Ishikawa (cell line): Measurements from ENCODE around the gene C1orf210.
A peak's percentile ranks its signal among the peaks of the same experiment; 100 is the strongest.

Experiments used
- CEBPB ChIP-seq: IDR thresholded peaks from 2 replicates; pipeline ENCODE4 v1.6.1; 2012
- CREB1 ChIP-seq: IDR thresholded peaks from 2 replicates; pipeline ENCODE4 v1.6.1; 2012; ENCODE audit warnings: low read depth
- EGR1 ChIP-seq: IDR thresholded peaks from 2 replicates; pipeline ENCODE4 v1.6.1; 2012
- EP300 ChIP-seq: IDR thresholded peaks from 2 replicates; pipeline ENCODE4 v1.6.1; 2012; ENCODE audit warnings: borderline replicate concordance
- FOXM1 ChIP-seq: IDR thresholded peaks from 2 replicates; pipeline ENCODE4 v1.6.1; 2012; ENCODE audit warnings: low read depth, borderline replicate concordance
- MAX ChIP-seq: IDR thresholded peaks from 2 replicates; pipeline ENCODE4 v1.6.1; 2012
- NFIC ChIP-seq: IDR thresholded peaks from 2 replicates; pipeline ENCODE4 v1.6.1; 2012
- RAD21 ChIP-seq: IDR thresholded peaks from 2 replicates; pipeline ENCODE4 v1.6.1; 2012; ENCODE audit warnings: low read depth
- TAF1 ChIP-seq: IDR thresholded peaks from 2 replicates; pipeline ENCODE4 v1.6.1; 2012; ENCODE audit warnings: low read depth, mild to moderate bottlenecking
- TCF12 ChIP-seq: IDR thresholded peaks from 2 replicates; pipeline ENCODE4 v1.6.1; 2012; ENCODE audit warnings: low read depth
- TEAD4 ChIP-seq: IDR thresholded peaks from 2 replicates; pipeline ENCODE4 v1.6.1; 2012
- USF1 ChIP-seq: IDR thresholded peaks from 2 replicates; pipeline ENCODE4 v1.6.1; 2012
- YY1 ChIP-seq: IDR thresholded peaks from 2 replicates; pipeline ENCODE4 v1.6.1; 2012; ENCODE audit warnings: low read depth
- ZBTB7A ChIP-seq: IDR thresholded peaks from 2 replicates; pipeline ENCODE4 v1.6.1; 2012; ENCODE audit warnings: low read depth
- TF ChIP-seq, protein P1 (sequence below): IDR thresholded peaks from 2 replicates; pipeline ENCODE4 v1.6.1; 2012; ENCODE audit warnings: low read depth, mild to moderate bottlenecking

C1orf210 gene

DNA sequence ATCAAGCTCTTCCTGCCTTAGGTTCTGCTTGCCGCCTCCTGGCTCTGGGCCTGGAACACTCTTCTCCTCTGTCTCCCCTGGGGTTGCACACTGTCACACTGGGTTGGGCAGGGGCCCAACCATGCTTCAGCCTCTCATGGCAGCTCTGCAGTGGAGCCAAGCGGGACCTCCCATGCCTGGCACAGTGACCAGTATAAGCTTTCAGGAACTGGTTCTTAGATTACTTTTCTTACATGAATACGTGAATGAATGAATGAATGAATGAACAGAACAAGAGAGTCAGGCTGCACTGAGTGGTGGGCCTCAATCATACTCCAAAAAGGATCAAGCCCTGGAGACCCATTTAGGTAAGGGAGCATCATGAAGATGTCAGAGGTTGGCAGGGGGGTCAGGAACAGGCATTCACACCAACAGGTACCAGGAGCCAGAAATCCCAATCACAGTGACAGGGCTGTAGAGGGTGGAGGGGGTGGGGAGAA, 46.4 kb downstream of the C1orf210 start:
- no peak for TF ChIP-seq MAX
- TF ChIP-seq NFIC = no peak
- TF ChIP-seq, protein P1, sequence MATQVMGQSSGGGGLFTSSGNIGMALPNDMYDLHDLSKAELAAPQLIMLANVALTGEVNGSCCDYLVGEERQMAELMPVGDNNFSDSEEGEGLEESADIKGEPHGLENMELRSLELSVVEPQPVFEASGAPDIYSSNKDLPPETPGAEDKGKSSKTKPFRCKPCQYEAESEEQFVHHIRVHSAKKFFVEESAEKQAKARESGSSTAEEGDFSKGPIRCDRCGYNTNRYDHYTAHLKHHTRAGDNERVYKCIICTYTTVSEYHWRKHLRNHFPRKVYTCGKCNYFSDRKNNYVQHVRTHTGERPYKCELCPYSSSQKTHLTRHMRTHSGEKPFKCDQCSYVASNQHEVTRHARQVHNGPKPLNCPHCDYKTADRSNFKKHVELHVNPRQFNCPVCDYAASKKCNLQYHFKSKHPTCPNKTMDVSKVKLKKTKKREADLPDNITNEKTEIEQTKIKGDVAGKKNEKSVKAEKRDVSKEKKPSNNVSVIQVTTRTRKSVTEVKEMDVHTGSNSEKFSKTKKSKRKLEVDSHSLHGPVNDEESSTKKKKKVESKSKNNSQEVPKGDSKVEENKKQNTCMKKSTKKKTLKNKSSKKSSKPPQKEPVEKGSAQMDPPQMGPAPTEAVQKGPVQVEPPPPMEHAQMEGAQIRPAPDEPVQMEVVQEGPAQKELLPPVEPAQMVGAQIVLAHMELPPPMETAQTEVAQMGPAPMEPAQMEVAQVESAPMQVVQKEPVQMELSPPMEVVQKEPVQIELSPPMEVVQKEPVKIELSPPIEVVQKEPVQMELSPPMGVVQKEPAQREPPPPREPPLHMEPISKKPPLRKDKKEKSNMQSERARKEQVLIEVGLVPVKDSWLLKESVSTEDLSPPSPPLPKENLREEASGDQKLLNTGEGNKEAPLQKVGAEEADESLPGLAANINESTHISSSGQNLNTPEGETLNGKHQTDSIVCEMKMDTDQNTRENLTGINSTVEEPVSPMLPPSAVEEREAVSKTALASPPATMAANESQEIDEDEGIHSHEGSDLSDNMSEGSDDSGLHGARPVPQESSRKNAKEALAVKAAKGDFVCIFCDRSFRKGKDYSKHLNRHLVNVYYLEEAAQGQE = no peak

DNA sequence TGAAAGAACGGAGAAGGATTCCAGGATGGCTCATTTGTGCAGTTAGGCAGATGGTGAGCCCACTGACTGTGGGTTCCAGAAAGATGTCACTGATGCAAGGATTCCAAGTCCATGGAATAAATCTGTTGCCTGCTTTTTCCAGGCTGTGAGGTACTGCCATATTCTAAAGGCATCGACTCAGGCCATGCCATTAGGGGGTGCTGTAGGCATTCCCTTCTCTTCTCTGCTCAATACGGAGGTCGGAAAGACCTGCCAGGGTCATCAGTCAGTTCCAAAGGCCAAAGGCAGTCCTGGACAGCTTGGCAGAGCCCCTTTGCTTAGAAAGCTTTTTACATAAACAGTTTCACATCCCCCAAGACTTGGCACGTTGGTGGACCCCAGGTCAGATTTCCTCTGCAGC, 47.3 kb downstream of the C1orf210 start:
- TF ChIP-seq ZBTB7A (no peak), RAD21 (peak; percentile 96)

GRCh38 chr1:43237121-43237520, 48.3 kb downstream of the C1orf210 start:
- TF ChIP-seq RAD21 = no peak
- no peak for TF ChIP-seq USF1
- no peak for TF ChIP-seq ZBTB7A
- TF ChIP-seq TAF1 = no peak
- TF ChIP-seq CREB1 = no peak
- no peak for TF ChIP-seq MAX
- no peak for TF ChIP-seq CEBPB
- no peak for TF ChIP-seq NFIC
- TF ChIP-seq YY1 = no peak
- no peak for TF ChIP-seq FOXM1
- TF ChIP-seq, protein P1 = no peak
- no peak for TF ChIP-seq EP300
- no peak for TF ChIP-seq TCF12
- TF ChIP-seq TEAD4 = no peak
- no peak for TF ChIP-seq EGR1

DNA sequence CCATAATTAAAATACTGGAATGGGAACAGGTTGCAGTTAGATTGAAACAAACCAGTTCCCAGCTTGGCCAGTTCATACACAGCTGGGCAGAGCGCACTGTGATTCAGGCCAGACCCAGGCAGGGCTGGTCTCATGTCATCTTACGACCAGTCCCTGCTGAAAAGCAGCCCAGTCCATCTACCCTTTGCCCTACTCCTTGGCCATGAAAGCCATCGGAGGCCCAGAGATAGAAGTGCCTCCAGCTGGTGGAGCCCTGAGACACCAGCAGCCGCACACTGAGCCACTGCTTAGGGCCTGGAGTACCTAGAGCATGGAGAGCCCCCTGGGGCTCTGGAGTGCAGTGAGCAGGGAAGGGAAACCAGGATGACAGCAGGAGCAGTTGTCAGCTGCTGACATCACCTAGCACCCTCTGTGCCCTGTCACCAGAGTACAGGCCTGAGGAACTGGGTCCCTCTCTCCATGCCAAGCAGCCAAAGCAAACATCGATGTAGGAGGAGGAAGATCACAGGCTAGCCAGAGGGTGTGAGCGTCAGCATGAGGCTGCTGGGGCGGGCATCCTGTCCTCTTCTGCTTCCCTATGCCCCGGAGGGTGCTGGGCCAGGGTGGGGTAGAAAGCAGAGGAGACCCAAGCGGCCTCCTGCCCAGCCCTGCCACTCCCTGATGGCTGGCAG, 49.8 kb downstream of the C1orf210 start:
- TF ChIP-seq USF1 = no peak
- TF ChIP-seq MAX = no peak
- TF ChIP-seq TAF1 = no peak
- no peak for TF ChIP-seq ZBTB7A
- no peak for TF ChIP-seq CEBPB
- no peak for TF ChIP-seq EGR1
- no peak for TF ChIP-seq NFIC
- no peak for TF ChIP-seq EP300
- TF ChIP-seq TCF12 = no peak
- no peak for TF ChIP-seq RAD21
- TF ChIP-seq, protein P1 = no peak
- TF ChIP-seq TEAD4 = no peak
- TF ChIP-seq FOXM1 = no peak
- TF ChIP-seq YY1 = no peak
- TF ChIP-seq CREB1 = no peak

DNA sequence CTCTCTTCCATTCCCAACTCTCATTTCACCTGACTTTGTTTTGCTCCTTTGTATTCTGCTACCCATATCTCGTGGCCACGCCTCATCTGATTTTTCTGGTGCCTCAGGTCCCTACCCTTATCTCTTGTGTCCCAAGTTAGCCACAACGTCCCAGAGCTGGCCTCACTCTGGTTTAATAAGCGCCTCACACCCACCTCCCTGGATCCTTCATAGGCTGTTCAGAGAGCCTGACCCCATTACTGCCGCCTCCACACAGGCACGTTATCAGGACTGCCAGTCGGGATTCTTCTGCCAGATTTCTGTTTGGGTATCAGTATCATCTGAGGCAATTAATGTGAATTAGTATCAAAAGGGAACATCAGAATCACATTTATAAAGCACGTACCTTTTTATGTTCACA, 50.3 kb downstream of the C1orf210 start:
- TF ChIP-seq RAD21 (no peak), CEBPB (no peak), USF1 (no peak), EGR1 (no peak), MAX (no peak), EP300 (no peak), NFIC (no peak)
